PC-3 (cell line): ENCODE data around the gene ETV1.

Experiments used
- EZH2 ChIP-seq: fragments of 300-600 bp; sonication (generic); IDR thresholded peaks from one replicate; pipeline ENCODE4 v1.6.1; 2017; ENCODE audit warnings: antibody characterized with exemption, mild to moderate bottlenecking, low read length; ENCODE audit not compliant: unreplicated experiment
- EZH2phosphoT487 ChIP-seq: fragments of 300-600 bp; sonication (generic); IDR thresholded peaks from 2 replicates; pipeline ENCODE4 v1.6.1; 2018; ENCODE audit warnings: mild to moderate bottlenecking, antibody characterized with exemption, low read length, borderline replicate concordance
- TF ChIP-seq, protein P1 (sequence below): fragments of 300-600 bp; sonication (generic); conservative IDR thresholded peaks from 2 replicates; pipeline ENCODE4 v1.5.1; 2017; ENCODE audit warnings: antibody characterized with exemption, low read depth, mild to moderate bottlenecking, low read length

DNA sequence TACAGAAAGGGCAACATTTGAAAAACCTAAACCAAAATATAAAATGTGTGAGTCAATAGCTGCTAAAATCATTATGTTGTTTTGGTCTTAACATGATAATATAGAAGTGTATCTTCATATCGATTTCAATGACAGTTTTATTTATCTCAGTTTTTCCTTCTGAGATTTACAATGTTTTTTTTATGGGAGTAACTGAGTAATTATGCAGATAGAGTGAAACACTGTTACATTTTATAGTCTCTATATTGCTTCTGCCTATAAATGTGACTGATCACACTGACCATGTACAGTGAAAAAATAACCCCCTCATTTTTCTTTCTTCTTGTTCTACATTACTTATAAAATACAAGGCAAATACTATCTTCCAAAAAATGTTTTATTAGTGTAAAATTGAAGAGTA, 81.6 kb downstream of the ETV1 start:
- no peak for TF ChIP-seq EZH2
- TF ChIP-seq, protein P1, sequence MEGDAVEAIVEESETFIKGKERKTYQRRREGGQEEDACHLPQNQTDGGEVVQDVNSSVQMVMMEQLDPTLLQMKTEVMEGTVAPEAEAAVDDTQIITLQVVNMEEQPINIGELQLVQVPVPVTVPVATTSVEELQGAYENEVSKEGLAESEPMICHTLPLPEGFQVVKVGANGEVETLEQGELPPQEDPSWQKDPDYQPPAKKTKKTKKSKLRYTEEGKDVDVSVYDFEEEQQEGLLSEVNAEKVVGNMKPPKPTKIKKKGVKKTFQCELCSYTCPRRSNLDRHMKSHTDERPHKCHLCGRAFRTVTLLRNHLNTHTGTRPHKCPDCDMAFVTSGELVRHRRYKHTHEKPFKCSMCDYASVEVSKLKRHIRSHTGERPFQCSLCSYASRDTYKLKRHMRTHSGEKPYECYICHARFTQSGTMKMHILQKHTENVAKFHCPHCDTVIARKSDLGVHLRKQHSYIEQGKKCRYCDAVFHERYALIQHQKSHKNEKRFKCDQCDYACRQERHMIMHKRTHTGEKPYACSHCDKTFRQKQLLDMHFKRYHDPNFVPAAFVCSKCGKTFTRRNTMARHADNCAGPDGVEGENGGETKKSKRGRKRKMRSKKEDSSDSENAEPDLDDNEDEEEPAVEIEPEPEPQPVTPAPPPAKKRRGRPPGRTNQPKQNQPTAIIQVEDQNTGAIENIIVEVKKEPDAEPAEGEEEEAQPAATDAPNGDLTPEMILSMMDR, result no peak
- TF ChIP-seq EZH2phosphoT487, result no peak
